Islet of Langerhans (tissue), 1 donor: ENCODE measurements around the gene GDAP2.

Experiments used
- FAIRE-seq: peaks from one replicate; lab custom pipeline; 2011; peaks lifted over from hg19 to GRCh38; lab: Jason Lieb, UNC

Gene GDAP2

GRCh38 chr1:117841117-117841650, 88.2 kb downstream of the GDAP2 start:
- no peak for FAIRE-seq

- FAIRE-seq: no peak
Measured at GRCh38 chr1:117838911-117839310, 90.5 kb downstream of the GDAP2 start.

GRCh38 chr1:117836069-117836468, 93.4 kb downstream of the GDAP2 start:
- no peak for FAIRE-seq

GRCh38 chr1:117834416-117834815, 95.0 kb downstream of the GDAP2 start:
- FAIRE-seq: no peak

GRCh38 chr1:117832453-117832852, 97.0 kb downstream of the GDAP2 start:
- no peak for FAIRE-seq

- FAIRE-seq: no peak
Measured at GRCh38 chr1:117830222-117830621, 99.2 kb downstream of the GDAP2 start.

GRCh38 chr1:117828201-117828600, 101.2 kb downstream of the GDAP2 start:
- FAIRE-seq: no peak

- no peak for FAIRE-seq
Measured at GRCh38 chr1:117826540-117827078, 102.8 kb downstream of the GDAP2 start.

- FAIRE-seq: no peak
Measured at GRCh38 chr1:117826119-117826518, 103.3 kb downstream of the GDAP2 start.

- FAIRE-seq: no peak
Measured at GRCh38 chr1:117825414-117825813, 104.0 kb downstream of the GDAP2 start.

GRCh38 chr1:117824616-117825015, 104.8 kb downstream of the GDAP2 start:
- no peak for FAIRE-seq

- no peak for FAIRE-seq
Measured at GRCh38 chr1:117821774-117822482, 107.5 kb downstream of the GDAP2 start.

GRCh38 chr1:117821382-117821755, 108.1 kb downstream of the GDAP2 start:
- FAIRE-seq: no peak

- no peak for FAIRE-seq
Measured at GRCh38 chr1:117820694-117821381, 108.6 kb downstream of the GDAP2 start.

- no peak for FAIRE-seq
Measured at GRCh38 chr1:117820096-117820495, 109.3 kb downstream of the GDAP2 start.

- no peak for FAIRE-seq
Measured at GRCh38 chr1:117819301-117819700, 110.1 kb downstream of the GDAP2 start.

GRCh38 chr1:117818456-117818855, 111.0 kb downstream of the GDAP2 start:
- no peak for FAIRE-seq

- no peak for FAIRE-seq
Measured at GRCh38 chr1:117817629-117818028, 111.8 kb downstream of the GDAP2 start.

GRCh38 chr1:117815926-117816325, 113.5 kb downstream of the GDAP2 start:
- no peak for FAIRE-seq

GRCh38 chr1:117814856-117815797, 114.3 kb downstream of the GDAP2 start:
- no peak for FAIRE-seq
